HL-60 (cell line): ENCODE results near the gene CDH23.

Experiments
- GABPA ChIP-seq: IDR thresholded peaks from 2 replicates; pipeline ENCODE4 v1.6.1; 2012; ENCODE audit warnings: low read depth
- TF ChIP-seq, protein P1 (sequence below): IDR thresholded peaks from one replicate; pipeline ENCODE4 v1.5.1; 2011; ENCODE audit warnings: low read length, control low read depth, inconsistent platforms; ENCODE audit not compliant: insufficient read depth

- TF ChIP-seq, protein P1, sequence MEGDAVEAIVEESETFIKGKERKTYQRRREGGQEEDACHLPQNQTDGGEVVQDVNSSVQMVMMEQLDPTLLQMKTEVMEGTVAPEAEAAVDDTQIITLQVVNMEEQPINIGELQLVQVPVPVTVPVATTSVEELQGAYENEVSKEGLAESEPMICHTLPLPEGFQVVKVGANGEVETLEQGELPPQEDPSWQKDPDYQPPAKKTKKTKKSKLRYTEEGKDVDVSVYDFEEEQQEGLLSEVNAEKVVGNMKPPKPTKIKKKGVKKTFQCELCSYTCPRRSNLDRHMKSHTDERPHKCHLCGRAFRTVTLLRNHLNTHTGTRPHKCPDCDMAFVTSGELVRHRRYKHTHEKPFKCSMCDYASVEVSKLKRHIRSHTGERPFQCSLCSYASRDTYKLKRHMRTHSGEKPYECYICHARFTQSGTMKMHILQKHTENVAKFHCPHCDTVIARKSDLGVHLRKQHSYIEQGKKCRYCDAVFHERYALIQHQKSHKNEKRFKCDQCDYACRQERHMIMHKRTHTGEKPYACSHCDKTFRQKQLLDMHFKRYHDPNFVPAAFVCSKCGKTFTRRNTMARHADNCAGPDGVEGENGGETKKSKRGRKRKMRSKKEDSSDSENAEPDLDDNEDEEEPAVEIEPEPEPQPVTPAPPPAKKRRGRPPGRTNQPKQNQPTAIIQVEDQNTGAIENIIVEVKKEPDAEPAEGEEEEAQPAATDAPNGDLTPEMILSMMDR = no peak
- no peak for TF ChIP-seq GABPA
Measured at GRCh38 chr10:71646592-71647292, 250.0 kb downstream of the CDH23 start.
